Hepatocyte (in vitro differentiated cells): ENCODE data around the gene ZP1.

Experiments
- EZH2 ChIP-seq: fragments of 200-600 bp; sonication (generic); IDR thresholded peaks from 2 replicates; pipeline ENCODE4 v1.6.1; 2016; ENCODE audit warnings: antibody characterized with exemption, mild to moderate bottlenecking, borderline replicate concordance
- EZH2phosphoT487 ChIP-seq: fragments of 200-600 bp; sonication (generic); IDR thresholded peaks from one replicate; pipeline ENCODE4 v1.6.1; 2018; ENCODE audit warnings: antibody characterized with exemption, mild to moderate bottlenecking, low read depth, moderate library complexity; ENCODE audit not compliant: unreplicated experiment, severe bottlenecking
- TF ChIP-seq, protein P1 (sequence below): fragments of 200-600 bp; sonication (generic); IDR thresholded peaks from 2 replicates; pipeline ENCODE4 v1.5.1; 2016; ENCODE audit warnings: antibody characterized with exemption, mild to moderate bottlenecking; ENCODE audit not compliant: poor library complexity

DNA sequence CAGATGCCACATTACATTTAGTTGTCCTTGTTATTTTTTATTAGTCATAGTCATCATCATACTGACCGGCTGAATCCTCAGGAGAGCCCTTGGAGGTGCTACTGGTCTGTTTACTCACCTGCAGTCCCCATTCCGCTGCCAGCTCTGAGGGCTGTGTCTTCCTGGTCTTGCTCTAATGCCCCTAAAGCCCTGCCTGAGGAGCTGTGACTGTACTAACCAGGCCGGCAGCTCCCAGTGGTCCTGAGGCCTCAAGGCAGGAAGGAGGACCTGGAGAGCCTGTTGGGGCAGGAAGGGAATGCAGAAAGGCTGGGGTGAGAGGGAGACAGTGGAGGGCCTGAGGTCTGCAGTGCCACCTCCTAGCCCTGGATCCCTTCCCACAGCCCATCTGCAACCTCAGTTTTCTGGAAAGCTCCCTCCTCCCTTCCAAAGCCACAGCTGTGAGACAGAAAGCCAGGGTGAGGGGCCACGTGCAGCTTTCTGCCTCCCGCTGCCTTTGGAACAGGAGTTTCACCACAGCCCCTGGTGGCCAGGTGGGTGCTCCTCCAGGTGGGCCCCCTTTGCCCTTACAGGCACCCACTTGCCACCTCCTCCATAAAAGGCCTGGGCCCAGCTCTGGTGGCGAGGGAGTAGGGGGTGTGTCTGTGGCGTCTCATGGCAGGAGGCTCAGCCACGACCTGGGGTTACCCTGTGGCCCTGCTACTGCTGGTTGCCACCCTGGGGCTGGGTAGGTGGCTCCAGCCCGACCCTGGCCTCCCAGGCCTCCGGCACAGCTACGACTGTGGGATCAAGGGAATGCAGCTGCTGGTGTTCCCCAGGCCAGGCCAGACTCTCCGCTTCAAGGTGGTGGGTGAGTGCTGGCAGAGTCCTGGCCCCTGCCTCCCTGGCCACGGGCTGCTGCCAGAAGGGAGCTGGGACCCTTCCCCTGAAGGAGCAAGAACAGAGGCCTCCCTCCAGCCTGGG lies at the start of gene ZP1:
- TF ChIP-seq, protein P1, sequence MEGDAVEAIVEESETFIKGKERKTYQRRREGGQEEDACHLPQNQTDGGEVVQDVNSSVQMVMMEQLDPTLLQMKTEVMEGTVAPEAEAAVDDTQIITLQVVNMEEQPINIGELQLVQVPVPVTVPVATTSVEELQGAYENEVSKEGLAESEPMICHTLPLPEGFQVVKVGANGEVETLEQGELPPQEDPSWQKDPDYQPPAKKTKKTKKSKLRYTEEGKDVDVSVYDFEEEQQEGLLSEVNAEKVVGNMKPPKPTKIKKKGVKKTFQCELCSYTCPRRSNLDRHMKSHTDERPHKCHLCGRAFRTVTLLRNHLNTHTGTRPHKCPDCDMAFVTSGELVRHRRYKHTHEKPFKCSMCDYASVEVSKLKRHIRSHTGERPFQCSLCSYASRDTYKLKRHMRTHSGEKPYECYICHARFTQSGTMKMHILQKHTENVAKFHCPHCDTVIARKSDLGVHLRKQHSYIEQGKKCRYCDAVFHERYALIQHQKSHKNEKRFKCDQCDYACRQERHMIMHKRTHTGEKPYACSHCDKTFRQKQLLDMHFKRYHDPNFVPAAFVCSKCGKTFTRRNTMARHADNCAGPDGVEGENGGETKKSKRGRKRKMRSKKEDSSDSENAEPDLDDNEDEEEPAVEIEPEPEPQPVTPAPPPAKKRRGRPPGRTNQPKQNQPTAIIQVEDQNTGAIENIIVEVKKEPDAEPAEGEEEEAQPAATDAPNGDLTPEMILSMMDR, result no peak
- no peak for TF ChIP-seq EZH2
- no peak for TF ChIP-seq EZH2phosphoT487
